ENCODE results near the gene GPR155. TPM values are rescaled to one million over a fixed set of nuclear protein-coding genes. Genes with fewer than 3 reads are reported as not detected.

Gene GPR155
- total and polyA plus RNA-seq, 2 donors from 2014 or later: 7.6 to 8.1 TPM

- Histone ChIP-seq H3K36me3 (ENCODE audit: control insufficient read depth in 2 of 3, insufficient read depth in 3 of 3, low read length in 3 of 3) (peaks cover 0 to 2% (median 0%) of the 10 kb centered on the region in 3 donors), H3K4me3 (ENCODE audit: low read length in 3 of 3) (no peak overlapping the region), H3K4me1 (ENCODE audit: control insufficient read depth in 2 of 3, insufficient read depth in 2 of 3, low read depth in 1 of 3, low read length in 3 of 3) (no peaks in the 10 kb centered on the region), H3K27ac (ENCODE audit: low read depth in 2 of 2, low read length in 2 of 2) (no peak overlapping the region), H3K9ac (ENCODE audit: low read length in 3 of 3) (no peak overlapping the region), H3K9me3 (ENCODE audit: control insufficient read depth in 2 of 3, insufficient read depth in 1 of 3, low read length in 3 of 3) (peaks cover 0 to 1% (median 0%) of the 10 kb centered on the region in 3 donors), H3K27me3 (ENCODE audit: control insufficient read depth, insufficient read depth, low read length) (no peaks in the 10 kb centered on the region)
- DNase-seq (no peak), FAIRE-seq (no peak)
- intact Hi-C loops (cut with DNase I): no loop called here
- TF ChIP-seq CTCF (IDR thresholded peaks at IDR 0.05; ENCODE audit: borderline replicate concordance, extremely low read depth, insufficient read depth): no peak
Observed at GRCh38 chr2:174403628-174404027, 83.2 kb downstream of the GPR155 start.

- Histone ChIP-seq H3K9ac (ENCODE audit: low read length in 3 of 3) (no peak overlapping the region), H3K9me3 (ENCODE audit: control insufficient read depth in 2 of 3, insufficient read depth in 1 of 3, low read length in 3 of 3) (peaks cover 0 to 1% (median 0%) of the 10 kb centered on the region in 3 donors), H3K27ac (ENCODE audit: low read depth in 2 of 2, low read length in 2 of 2) (no peak overlapping the region), H3K27me3 (ENCODE audit: control insufficient read depth, insufficient read depth, low read length) (no peaks in the 10 kb centered on the region), H3K4me1 (ENCODE audit: control insufficient read depth in 2 of 3, insufficient read depth in 2 of 3, low read depth in 1 of 3, low read length in 3 of 3) (peaks cover 0 to 3% (median 0%) of the 10 kb centered on the region in 3 donors), H3K36me3 (ENCODE audit: control insufficient read depth in 2 of 3, insufficient read depth in 3 of 3, low read length in 3 of 3) (peaks cover 0 to 2% (median 0%) of the 10 kb centered on the region in 3 donors), H3K4me3 (ENCODE audit: low read length in 3 of 3) (no peak overlapping the region)
- DNase-seq (no peak), FAIRE-seq (no peak)
- intact Hi-C loops (cut with DNase I): no loop called here
- TF ChIP-seq CTCF (IDR thresholded peaks at IDR 0.05; ENCODE audit: borderline replicate concordance, extremely low read depth, insufficient read depth): no peak
Observed at GRCh38 chr2:174400853-174401252, 86.0 kb downstream of the GPR155 start.

- Histone ChIP-seq H3K27me3 (ENCODE audit: control insufficient read depth, insufficient read depth, low read length) (no peaks in the 10 kb centered on the region), H3K4me3 (ENCODE audit: low read length in 3 of 3) (no peak overlapping the region), H3K27ac (ENCODE audit: low read depth in 2 of 2, low read length in 2 of 2) (no peak overlapping the region), H3K4me1 (ENCODE audit: control insufficient read depth in 2 of 3, insufficient read depth in 2 of 3, low read depth in 1 of 3, low read length in 3 of 3) (peaks cover 0 to 3% (median 2%) of the 10 kb centered on the region in 3 donors), H3K9me3 (ENCODE audit: control insufficient read depth in 2 of 3, insufficient read depth in 1 of 3, low read length in 3 of 3) (peaks cover 0 to 1% (median 0%) of the 10 kb centered on the region in 3 donors), H3K9ac (ENCODE audit: low read length in 3 of 3) (no peak overlapping the region), H3K36me3 (ENCODE audit: control insufficient read depth in 2 of 3, insufficient read depth in 3 of 3, low read length in 3 of 3) (peaks cover 0 to 2% (median 0%) of the 10 kb centered on the region in 3 donors)
- TF ChIP-seq CTCF (IDR thresholded peaks at IDR 0.05; ENCODE audit: borderline replicate concordance, extremely low read depth, insufficient read depth): no peak
- DNase-seq: no peak
- no peak for FAIRE-seq
- intact Hi-C loops (cut with DNase I): no loop called here
Observed at GRCh38 chr2:174399171-174399570, 87.7 kb downstream of the GPR155 start.

DNA sequence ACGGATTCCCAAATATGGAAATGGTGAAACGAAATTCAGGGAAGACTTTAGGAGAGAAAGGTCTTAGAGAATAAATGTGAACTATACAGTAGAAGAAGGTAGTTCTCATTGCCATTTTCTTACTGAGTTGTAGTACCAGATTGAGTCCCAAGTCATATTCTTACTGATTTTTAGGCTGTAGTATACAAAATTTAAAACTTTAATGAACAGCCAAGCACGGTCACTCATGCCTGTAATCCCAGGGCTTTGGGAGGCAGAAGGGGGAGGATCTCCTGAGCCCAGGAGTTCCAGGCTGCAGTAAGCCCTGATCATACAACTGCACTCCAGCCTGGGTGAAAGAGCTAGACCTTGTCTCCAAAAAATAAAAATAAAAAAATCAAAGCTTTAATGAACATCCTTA, 89.1 kb downstream of the GPR155 start:
- H3K4me1 ChIP-seq (ENCODE audit: control insufficient read depth in 2 of 3, insufficient read depth in 2 of 3, low read depth in 1 of 3, low read length in 3 of 3): peaks cover 0 to 11% (median 3%) of the 10 kb centered on the region in 3 donors
- H3K4me3 ChIP-seq (ENCODE audit: low read length in 3 of 3): no peak overlapping the region
- TF ChIP-seq CTCF (IDR thresholded peaks at IDR 0.05; ENCODE audit: borderline replicate concordance, extremely low read depth, insufficient read depth): no peak
- intact Hi-C loops (cut with DNase I): no loop called here
- FAIRE-seq (no peak), DNase-seq (no peak)
- no peaks in the 10 kb centered on the region for H3K27me3 ChIP-seq (ENCODE audit: control insufficient read depth, insufficient read depth, low read length)
- H3K27ac ChIP-seq (ENCODE audit: low read depth in 2 of 2, low read length in 2 of 2): no peak overlapping the region
- H3K9ac ChIP-seq (ENCODE audit: low read length in 3 of 3): no peak overlapping the region
- H3K9me3 ChIP-seq (ENCODE audit: control insufficient read depth in 2 of 3, insufficient read depth in 1 of 3, low read length in 3 of 3): no peaks in the 10 kb centered on the region
- H3K36me3 ChIP-seq (ENCODE audit: control insufficient read depth in 2 of 3, insufficient read depth in 3 of 3, low read length in 3 of 3): no peaks in the 10 kb centered on the region

Measured in kidney (tissue), 14 donors.